ENCODE results near the gene CREG1.

Gene CREG1

GRCh38 chr1:167514288-167514687 is 39.3 kb downstream of the CREG1 start:
- no peak overlapping the region for H3K9ac ChIP-seq (ENCODE audit: low read length)
- H3K4me3 ChIP-seq (ENCODE audit: low read length) = no peak overlapping the region
- H3K4me1 ChIP-seq (ENCODE audit: control insufficient read depth, insufficient read depth, low read length) = no peaks in the 10 kb centered on the region
- DNase-seq (ENCODE audit: low read depth) = no peak
- peaks cover 32% of the 10 kb centered on the region for H3K27me3 ChIP-seq (replicated peaks; ENCODE audit: control insufficient read depth, insufficient read depth, low read length)
- no peaks in the 10 kb centered on the region for H3K36me3 ChIP-seq (ENCODE audit: control insufficient read depth, insufficient read depth, low read length, severe bottlenecking)
- no peaks in the 10 kb centered on the region for H3K9me3 ChIP-seq (ENCODE audit: control insufficient read depth, low read length)

DNA sequence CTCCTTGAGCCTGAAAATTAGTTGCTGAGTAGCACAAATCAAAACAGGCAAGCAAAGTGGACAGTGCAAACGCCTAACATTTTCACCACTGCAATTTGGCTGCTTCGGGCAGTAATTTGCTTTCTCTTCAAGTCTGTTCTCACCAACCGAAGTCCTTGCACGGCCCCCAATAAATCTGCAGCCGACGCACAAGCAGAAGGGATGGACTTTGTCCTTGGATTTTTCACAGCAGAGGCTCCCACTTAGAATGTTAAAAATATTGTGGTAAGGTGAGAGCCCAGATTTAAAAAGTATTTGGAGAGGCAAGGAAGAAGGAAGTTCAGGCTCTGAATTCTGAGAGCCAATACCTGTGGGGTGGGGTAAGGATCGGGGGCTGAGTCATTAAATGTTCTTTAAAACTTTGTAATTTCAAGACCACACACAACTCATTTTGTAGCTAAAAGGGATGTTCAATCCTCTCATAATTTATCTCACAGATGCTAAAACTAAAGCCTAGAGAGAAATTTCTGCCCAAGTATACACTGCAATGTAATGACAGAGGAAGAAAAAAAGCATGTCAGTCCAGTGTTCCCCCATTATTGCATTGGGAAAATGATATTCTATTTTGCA is 41.4 kb downstream of the CREG1 start:
- Histone ChIP-seq H3K36me3 (ENCODE audit: control insufficient read depth, insufficient read depth, low read length, severe bottlenecking) (no peaks in the 10 kb centered on the region), H3K27me3 (replicated peaks; ENCODE audit: control insufficient read depth, insufficient read depth, low read length) (peaks cover 28% of the 10 kb centered on the region), H3K4me3 (ENCODE audit: low read length) (no peak overlapping the region), H3K9me3 (ENCODE audit: control insufficient read depth, low read length) (no peaks in the 10 kb centered on the region), H3K9ac (ENCODE audit: low read length) (no peak overlapping the region), H3K4me1 (ENCODE audit: control insufficient read depth, insufficient read depth, low read length) (no peaks in the 10 kb centered on the region)
- DNase-seq (ENCODE audit: low read depth) = no peak

DNA sequence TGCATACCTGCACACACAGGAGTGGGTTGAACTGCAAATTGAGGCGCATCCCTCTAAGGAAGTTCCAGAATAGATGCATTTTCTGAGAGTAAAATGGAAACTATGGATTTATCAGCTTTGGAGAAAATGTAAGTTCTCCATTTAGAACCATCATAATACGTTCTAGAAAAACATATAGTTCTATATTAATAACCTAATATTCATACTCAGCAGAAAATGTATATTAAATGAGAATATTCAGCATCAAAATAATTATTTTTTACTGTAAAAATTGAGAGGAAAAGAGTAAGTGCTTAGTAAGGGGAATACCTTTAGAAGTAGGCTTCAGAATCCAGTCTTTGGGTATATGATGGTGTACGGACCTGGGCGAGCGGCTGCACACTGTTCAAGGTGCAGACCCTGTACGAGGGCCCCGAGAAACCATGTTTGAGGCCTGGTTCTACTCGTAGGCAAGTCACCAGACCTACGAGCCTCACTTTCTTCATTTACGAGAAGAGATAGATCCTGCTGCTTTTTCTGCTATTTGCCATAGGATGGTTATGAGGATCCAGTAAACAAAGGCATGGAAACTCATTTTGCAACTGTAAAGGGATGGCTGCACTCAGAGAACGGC is 42.1 kb downstream of the CREG1 start:
- H3K9ac ChIP-seq (ENCODE audit: low read length) = no peak overlapping the region
- no peaks in the 10 kb centered on the region for H3K9me3 ChIP-seq (ENCODE audit: control insufficient read depth, low read length)
- no peaks in the 10 kb centered on the region for H3K36me3 ChIP-seq (ENCODE audit: control insufficient read depth, insufficient read depth, low read length, severe bottlenecking)
- H3K4me1 ChIP-seq (ENCODE audit: control insufficient read depth, insufficient read depth, low read length) = no peaks in the 10 kb centered on the region
- no peak for DNase-seq (ENCODE audit: low read depth)
- peaks cover 27% of the 10 kb centered on the region for H3K27me3 ChIP-seq (replicated peaks; ENCODE audit: control insufficient read depth, insufficient read depth, low read length)
- no peak overlapping the region for H3K4me3 ChIP-seq (ENCODE audit: low read length)

DNA sequence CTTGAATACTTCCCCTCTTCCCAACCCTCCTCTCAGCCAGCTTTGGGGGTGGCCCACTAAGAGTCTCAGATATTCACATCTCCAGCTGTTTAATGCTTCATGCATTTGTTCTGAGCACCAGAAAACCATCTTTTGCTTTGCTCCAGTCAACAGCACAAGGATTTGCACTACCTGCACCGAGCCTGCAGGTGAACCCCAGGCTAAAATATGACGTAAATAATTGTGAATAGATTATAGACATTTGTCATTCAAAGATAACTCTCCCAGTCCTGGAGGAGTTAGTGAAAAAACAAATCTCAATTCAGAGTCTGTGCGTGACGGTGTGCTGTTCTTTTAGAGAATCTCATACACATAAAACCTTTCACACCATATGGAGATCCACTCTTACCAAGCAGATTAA is 42.7 kb downstream of the CREG1 start:
- no peak overlapping the region for H3K9ac ChIP-seq (ENCODE audit: low read length)
- H3K27me3 ChIP-seq (replicated peaks; ENCODE audit: control insufficient read depth, insufficient read depth, low read length) = peaks cover 27% of the 10 kb centered on the region
- no peak overlapping the region for H3K4me3 ChIP-seq (ENCODE audit: low read length)
- no peaks in the 10 kb centered on the region for H3K4me1 ChIP-seq (ENCODE audit: control insufficient read depth, insufficient read depth, low read length)
- no peak for DNase-seq (ENCODE audit: low read depth)
- no peaks in the 10 kb centered on the region for H3K36me3 ChIP-seq (ENCODE audit: control insufficient read depth, insufficient read depth, low read length, severe bottlenecking)
- no peaks in the 10 kb centered on the region for H3K9me3 ChIP-seq (ENCODE audit: control insufficient read depth, low read length)

DNA sequence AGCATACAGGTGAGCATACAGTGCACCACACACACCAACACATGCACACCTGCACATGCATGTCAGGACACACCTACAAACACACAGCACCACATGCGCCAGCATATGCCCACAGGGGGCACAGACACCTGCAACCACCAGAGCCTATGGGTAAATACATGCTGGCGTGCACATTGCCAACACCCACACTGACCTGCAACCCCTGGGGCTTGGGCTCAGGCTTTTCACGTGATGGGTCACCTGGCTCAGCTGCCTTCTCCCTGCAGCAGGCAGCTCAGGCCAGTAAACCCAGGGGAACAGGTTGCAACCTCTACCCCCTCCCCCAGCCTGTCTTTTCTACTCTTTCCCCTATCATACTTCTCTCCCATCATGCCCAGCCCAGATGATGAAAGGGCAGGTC is 43.3 kb downstream of the CREG1 start:
- H3K36me3 ChIP-seq (ENCODE audit: control insufficient read depth, insufficient read depth, low read length, severe bottlenecking) = no peaks in the 10 kb centered on the region
- no peak overlapping the region for H3K9ac ChIP-seq (ENCODE audit: low read length)
- no peak for DNase-seq (ENCODE audit: low read depth)
- H3K4me1 ChIP-seq (ENCODE audit: control insufficient read depth, insufficient read depth, low read length) = no peaks in the 10 kb centered on the region
- no peak overlapping the region for H3K4me3 ChIP-seq (ENCODE audit: low read length)
- H3K9me3 ChIP-seq (ENCODE audit: control insufficient read depth, low read length) = no peaks in the 10 kb centered on the region
- H3K27me3 ChIP-seq (replicated peaks; ENCODE audit: control insufficient read depth, insufficient read depth, low read length) = peaks cover 33% of the 10 kb centered on the region

GRCh38 chr1:167509587-167509986 is 44.0 kb downstream of the CREG1 start:
- H3K9ac ChIP-seq (ENCODE audit: low read length) = no peak overlapping the region
- peaks cover 34% of the 10 kb centered on the region for H3K27me3 ChIP-seq (replicated peaks; ENCODE audit: control insufficient read depth, insufficient read depth, low read length)
- H3K9me3 ChIP-seq (ENCODE audit: control insufficient read depth, low read length) = no peaks in the 10 kb centered on the region
- H3K36me3 ChIP-seq (ENCODE audit: control insufficient read depth, insufficient read depth, low read length, severe bottlenecking) = no peaks in the 10 kb centered on the region
- no peak for DNase-seq (ENCODE audit: low read depth)
- no peaks in the 10 kb centered on the region for H3K4me1 ChIP-seq (ENCODE audit: control insufficient read depth, insufficient read depth, low read length)
- H3K4me3 ChIP-seq (ENCODE audit: low read length) = no peak overlapping the region

DNA sequence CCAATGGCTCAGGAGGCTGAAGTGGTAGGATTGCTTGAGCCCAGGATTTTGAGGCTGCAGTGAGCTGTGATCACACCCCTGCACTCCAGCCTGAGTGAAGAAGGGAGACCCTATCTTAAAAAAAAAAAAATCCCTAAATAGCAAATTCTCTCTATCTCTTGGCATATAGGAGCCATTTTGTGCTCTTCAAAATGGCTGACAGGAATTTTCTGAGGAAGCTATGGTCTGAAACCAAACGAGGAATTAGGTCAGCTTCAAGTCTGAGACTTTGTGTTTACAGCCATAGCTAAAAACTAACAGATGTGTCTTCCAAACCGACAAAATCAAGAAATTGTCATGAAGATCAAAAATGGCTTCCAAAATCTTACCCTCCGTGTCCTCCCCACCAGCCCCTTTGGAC is 45.8 kb downstream of the CREG1 start:
- H3K9me3 ChIP-seq (ENCODE audit: control insufficient read depth, low read length) = no peaks in the 10 kb centered on the region
- DNase-seq (ENCODE audit: low read depth) = no peak
- H3K4me1 ChIP-seq (ENCODE audit: control insufficient read depth, insufficient read depth, low read length) = no peaks in the 10 kb centered on the region
- H3K36me3 ChIP-seq (ENCODE audit: control insufficient read depth, insufficient read depth, low read length, severe bottlenecking) = no peaks in the 10 kb centered on the region
- H3K9ac ChIP-seq (ENCODE audit: low read length) = no peak overlapping the region
- H3K27me3 ChIP-seq (replicated peaks; ENCODE audit: control insufficient read depth, insufficient read depth, low read length) = peaks cover 51% of the 10 kb centered on the region
- H3K4me3 ChIP-seq (ENCODE audit: low read length) = no peak overlapping the region

GRCh38 chr1:167504467-167504827 is 49.1 kb downstream of the CREG1 start:
- H3K9ac ChIP-seq (ENCODE audit: low read length) = no peak overlapping the region
- H3K4me1 ChIP-seq (ENCODE audit: control insufficient read depth, insufficient read depth, low read length) = no peaks in the 10 kb centered on the region
- no peak overlapping the region for H3K4me3 ChIP-seq (ENCODE audit: low read length)
- no peaks in the 10 kb centered on the region for H3K9me3 ChIP-seq (ENCODE audit: control insufficient read depth, low read length)
- no peaks in the 10 kb centered on the region for H3K36me3 ChIP-seq (ENCODE audit: control insufficient read depth, insufficient read depth, low read length, severe bottlenecking)
- H3K27me3 ChIP-seq (replicated peaks; ENCODE audit: control insufficient read depth, insufficient read depth, low read length) = peaks cover 40% of the 10 kb centered on the region
- no peak for DNase-seq (ENCODE audit: low read depth)

- Histone ChIP-seq H3K4me1 (ENCODE audit: control insufficient read depth, insufficient read depth, low read length) (no peaks in the 10 kb centered on the region), H3K9ac (ENCODE audit: low read length) (no peak overlapping the region), H3K4me3 (ENCODE audit: low read length) (no peak overlapping the region), H3K9me3 (ENCODE audit: control insufficient read depth, low read length) (no peaks in the 10 kb centered on the region), H3K36me3 (ENCODE audit: control insufficient read depth, insufficient read depth, low read length, severe bottlenecking) (no peaks in the 10 kb centered on the region), H3K27me3 (replicated peaks; ENCODE audit: control insufficient read depth, insufficient read depth, low read length) (peaks cover 38% of the 10 kb centered on the region)
- DNase-seq (ENCODE audit: low read depth) = no peak
Observed at GRCh38 chr1:167503626-167504466, 49.7 kb downstream of the CREG1 start.

GRCh38 chr1:167502719-167503462 is 50.7 kb downstream of the CREG1 start:
- no peak overlapping the region for H3K9ac ChIP-seq (ENCODE audit: low read length)
- H3K27me3 ChIP-seq (replicated peaks; ENCODE audit: control insufficient read depth, insufficient read depth, low read length) = peaks cover 47% of the 10 kb centered on the region
- no peak for DNase-seq (ENCODE audit: low read depth)
- no peaks in the 10 kb centered on the region for H3K36me3 ChIP-seq (ENCODE audit: control insufficient read depth, insufficient read depth, low read length, severe bottlenecking)
- no peaks in the 10 kb centered on the region for H3K4me1 ChIP-seq (ENCODE audit: control insufficient read depth, insufficient read depth, low read length)
- no peaks in the 10 kb centered on the region for H3K9me3 ChIP-seq (ENCODE audit: control insufficient read depth, low read length)
- no peak overlapping the region for H3K4me3 ChIP-seq (ENCODE audit: low read length)

DNA sequence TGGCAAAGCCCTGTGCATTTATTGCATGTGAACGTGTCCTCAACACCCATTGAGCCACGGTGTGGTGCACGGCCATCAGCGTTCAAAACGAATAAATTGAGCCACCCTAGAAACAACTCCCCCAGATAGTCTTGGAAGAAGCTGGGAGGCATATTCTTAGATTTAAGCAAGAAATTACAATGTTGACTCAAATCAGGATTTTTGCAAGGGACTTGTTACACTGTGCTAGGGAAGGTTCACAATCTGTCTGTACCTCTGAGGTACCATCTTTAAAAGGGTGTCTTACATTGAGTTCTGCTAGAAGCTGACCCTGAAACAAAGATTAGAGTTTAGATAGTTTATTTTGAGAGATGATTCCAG is 51.4 kb downstream of the CREG1 start:
- Histone ChIP-seq H3K9ac (ENCODE audit: low read length) (no peak overlapping the region), H3K4me1 (ENCODE audit: control insufficient read depth, insufficient read depth, low read length) (no peaks in the 10 kb centered on the region)
- no peak for DNase-seq (ENCODE audit: low read depth)

More for the DNA sequence above, 51.4 kb downstream of the CREG1 start:
- Histone ChIP-seq H3K9me3 (ENCODE audit: control insufficient read depth, low read length) (no peaks in the 10 kb centered on the region), H3K27me3 (replicated peaks; ENCODE audit: control insufficient read depth, insufficient read depth, low read length) (peaks cover 54% of the 10 kb centered on the region), H3K4me3 (ENCODE audit: low read length) (no peak overlapping the region), H3K36me3 (ENCODE audit: control insufficient read depth, insufficient read depth, low read length, severe bottlenecking) (no peaks in the 10 kb centered on the region)
